ENCODE results near the gene MRPL34. TPM values are rescaled to one million over a fixed set of nuclear protein-coding genes. Genes with fewer than 3 reads are reported as not detected.
A peak's percentile ranks its signal among the peaks of the same experiment; 100 is the strongest.

Gene MRPL34
- total and polyA plus RNA-seq, 9 of the 15 experiments (the other 6 are each of a cell fraction or from before 2014, with no cell fraction given) = 11.5 to 256 (median 72.5) TPM

- TF ChIP-seq NR3C1 (CRISPR knock-in tag; IDR thresholded peaks at IDR 0.05) (0 out of 2 replicates have a peak, but pooled peaks have one; percentile 13), FOXP1 (CRISPR knock-in tag; IDR thresholded peaks at IDR 0.05) (0 out of 2 replicates have a peak, but pooled peaks have one; percentile 28), OTX1 (CRISPR knock-in tag; IDR thresholded peaks at IDR 0.05) (no peak), EGR1 (conservative IDR thresholded peaks at IDR 0.05) (peak; percentile 32; the same call in 1 of the 2 replicates)
These were observed 33.5 kb downstream of the MRPL34 start (continued) for GRCh38 chr19:17339088-17339741.

GRCh38 chr19:17340302-17340870 lies 34.7 kb downstream of the MRPL34 start:
- POLR2A ChIA-PET = interaction anchor here (0.5 kb wide), 1 partner anchor 13 kb away, joined by 4 read pairs; no protein-coding TSS in a partner anchor
- Histone ChIP-seq H3K79me2 (ENCODE audit: control insufficient read depth, insufficient read depth, low read length) (peaks cover 20% of the 10 kb centered on the region), H3K27me3 (ENCODE audit: control insufficient read depth in 2 of 2, insufficient read depth in 2 of 2, low read length in 2 of 2) (no peaks in the 10 kb centered on the region), H2AFZ (ENCODE audit: low read depth, low read length) (no peak overlapping the region), H3K27ac (ENCODE audit: extremely low read depth, low read depth, low read length) (no peak overlapping the region), H3K4me1 (replicated peaks in 1 of 2; ENCODE audit: control insufficient read depth in 2 of 2, insufficient read depth in 2 of 2, low read length in 2 of 2) (peaks cover 11 to 47% of the 10 kb centered on the region in 2 experiments; a peak in 4 of 5 replicates), H3K9ac (ENCODE audit: insufficient read depth in 1 of 2, low read depth in 2 of 2, low read length in 2 of 2) (no peak overlapping the region), H3K9me3 (replicated peaks; ENCODE audit: control insufficient read depth, insufficient read depth, low read depth, low read length) (no peaks in the 10 kb centered on the region), H3K9me1 (ENCODE audit: control insufficient read depth, insufficient read depth, low read length) (no peaks in the 10 kb centered on the region), H3K4me3 (no peak overlapping the region), H3K36me3 (ENCODE audit: control insufficient read depth, insufficient read depth, low read length) (peaks cover 24% of the 10 kb centered on the region; the same call in 1 of the 3 replicates), H3K4me2 (ENCODE audit: insufficient read depth, low read length) (no peak overlapping the region), H4K20me1 (replicated peaks; ENCODE audit: control insufficient read depth, insufficient read depth, low read length) (no peaks in the 10 kb centered on the region; the same call in 1 of the 2 replicates)
- no TSS peak for BruUV-seq (replicated peaks)
- ATAC-seq (no peak), DNase-seq (ENCODE audit: extremely low read depth in 1 of 4, low spot score in 3 of 4) (peak in 1 of 4 experiments; percentile 22), FAIRE-seq (no peak)
- TF ChIP-seq SOX6 (IDR thresholded peaks at IDR 0.05) (no peak), RAD51 (IDR thresholded peaks at IDR 0.05; ENCODE audit: borderline replicate concordance, low read depth) (no peak), RBM14 (IDR thresholded peaks at IDR 0.05; ENCODE audit: borderline replicate concordance, insufficient read depth, low read depth, low read length) (no peak), TSHZ1 (CRISPR knock-in tag; IDR thresholded peaks at IDR 0.05) (no peak)
- 79% methylated on average over 14 of the region's 21 CpGs for WGBS (ENCODE audit: insufficient coverage, low coverage, missing lambda C conversion rate)
- intact Hi-C loops (cut with micrococcal nuclease) = no loop called here
- in situ Hi-C loops (cut with MboI) = no loop called here
- CTCF ChIA-PET (ENCODE audit: low intra/inter-chr PET ratio) = no interaction called here

Measured in K562 (cell line).